ENCODE data around the gene CHCHD1. TPM values are rescaled to one million over a fixed set of nuclear protein-coding genes. Genes with fewer than 3 reads are reported as not detected.
A peak's percentile ranks its signal among the peaks of the same experiment; 100 is the strongest.

Gene CHCHD1
- total RNA-seq, 4 donors from 2014 or later, result 12.7 to 26.0 (median 22.5) TPM

GRCh38 chr10:73814896-73815718, 33.3 kb downstream of the CHCHD1 start:
- WGBS, result 80% methylated on average over 16 of the region's 22 CpGs
- no peaks in the 10 kb centered on the region for H3K27me3 ChIP-seq
- H3K36me3 ChIP-seq, result peaks cover 31% of the 10 kb centered on the region
- no peak overlapping the region for H3K27ac ChIP-seq
- no peak overlapping the region for H3K4me3 ChIP-seq
- TF ChIP-seq CTCF (IDR thresholded peaks at IDR 0.05), result peak in 1 of 2 donors; percentile 31
- TF ChIP-seq EP300 (IDR thresholded peaks at IDR 0.05), result no peak
- TF ChIP-seq POLR2AphosphoS5 (IDR thresholded peaks at IDR 0.05), result no peak
- no peaks in the 10 kb centered on the region for H3K9me3 ChIP-seq
- DNase-seq (ENCODE audit: low spot score in 2 of 2), result no peak
- H3K4me1 ChIP-seq, result peaks cover 53% of the 10 kb centered on the region

- no peak for TF ChIP-seq POLR2AphosphoS5 (IDR thresholded peaks at IDR 0.05)
- TF ChIP-seq CTCF (IDR thresholded peaks at IDR 0.05), result no peak
- no peak for TF ChIP-seq EP300 (IDR thresholded peaks at IDR 0.05)
- TF ChIP-seq POLR2A (IDR thresholded peaks at IDR 0.05), result no peak
- peaks cover 32% of the 10 kb centered on the region for H3K36me3 ChIP-seq
- no peaks in the 10 kb centered on the region for H3K9me3 ChIP-seq
- no peaks in the 10 kb centered on the region for H3K27me3 ChIP-seq
- H3K4me1 ChIP-seq, result peaks cover 49% of the 10 kb centered on the region
- no peak for DNase-seq (ENCODE audit: low spot score in 2 of 2)
- no peak overlapping the region for H3K4me3 ChIP-seq
- H3K27ac ChIP-seq, result peak overlapping the region; percentile 40
Observed at GRCh38 chr10:73815719-73816030, 33.8 kb downstream of the CHCHD1 start.

- DNase-seq (ENCODE audit: low spot score in 2 of 2), result no peak
- WGBS, result 65% methylated on average over 10 of the region's 10 CpGs
Observed at GRCh38 chr10:73816917-73817729, 35.3 kb downstream of the CHCHD1 start.

GRCh38 chr10:73817826-73818225, 36.0 kb downstream of the CHCHD1 start:
- TF ChIP-seq CTCF (IDR thresholded peaks at IDR 0.05) (no peak), POLR2A (IDR thresholded peaks at IDR 0.05) (no peak), POLR2AphosphoS5 (IDR thresholded peaks at IDR 0.05) (no peak)
- H3K36me3 ChIP-seq, result peaks cover 39% of the 10 kb centered on the region
- 80% methylated on average over 5 of the region's 5 CpGs for WGBS
- H3K4me1 ChIP-seq, result peaks cover 48% of the 10 kb centered on the region
- no peak overlapping the region for H3K4me3 ChIP-seq
- no peaks in the 10 kb centered on the region for H3K9me3 ChIP-seq
- no peaks in the 10 kb centered on the region for H3K27me3 ChIP-seq
- H3K27ac ChIP-seq, result peak overlapping the region; percentile 20
- no peak for DNase-seq (ENCODE audit: low spot score in 2 of 2)

More at GRCh38 chr10:73816917-73817729, 35.3 kb downstream of the CHCHD1 start:
- H3K27me3 ChIP-seq, result no peaks in the 10 kb centered on the region
- peak overlapping the region; percentile 71 for H3K27ac ChIP-seq
- no peaks in the 10 kb centered on the region for H3K9me3 ChIP-seq
- TF ChIP-seq CTCF (IDR thresholded peaks at IDR 0.05) (no peak), EP300 (IDR thresholded peaks at IDR 0.05) (no peak), POLR2AphosphoS5 (IDR thresholded peaks at IDR 0.05) (no peak), POLR2A (IDR thresholded peaks at IDR 0.05) (no peak)
- no peak overlapping the region for H3K4me3 ChIP-seq
- peaks cover 41% of the 10 kb centered on the region for H3K36me3 ChIP-seq
- peaks cover 50% of the 10 kb centered on the region for H3K4me1 ChIP-seq

- peaks cover 36% of the 10 kb centered on the region for H3K36me3 ChIP-seq
- TF ChIP-seq CTCF (IDR thresholded peaks at IDR 0.05) (no peak), EP300 (IDR thresholded peaks at IDR 0.05) (no peak)
- no peaks in the 10 kb centered on the region for H3K9me3 ChIP-seq
- no peak overlapping the region for H3K4me3 ChIP-seq
- peak overlapping the region; percentile 20 for H3K27ac ChIP-seq
- H3K27me3 ChIP-seq, result no peaks in the 10 kb centered on the region
- no peak for DNase-seq (ENCODE audit: low spot score in 2 of 2)
- WGBS, result 85% methylated on average over 4 of the region's 10 CpGs
- H3K4me1 ChIP-seq, result peaks cover 48% of the 10 kb centered on the region
Observed at GRCh38 chr10:73818402-73818801, 36.6 kb downstream of the CHCHD1 start.

All from suprapubic skin (tissue), 4 donors.